KOPT-K1 (cell line): Measurements from ENCODE around the gene COL18A1.
"Not testable (repeated sequence)": the region's sequence is repeated elsewhere in the genome, so short reads cannot be mapped to it uniquely, and the experiment has no call there.

Source experiments
- H3K27ac ChIP-seq: fragments of 200-600 bp; sonication (generic); 2 replicates; pipeline ENCODE4 v1.5.1; 2016; ENCODE audit warnings: antibody characterized with exemption, mild to moderate bottlenecking, low read depth, low read length; ENCODE audit not compliant: poor library complexity, severe bottlenecking
- H3K36me3 ChIP-seq: fragments of 200-600 bp; sonication (generic); 2 replicates; pipeline ENCODE4 v1.5.1; 2017; ENCODE audit warnings: antibody characterized with exemption, mild to moderate bottlenecking, low read length, moderate library complexity; ENCODE audit not compliant: insufficient read depth
- H3K9me3 ChIP-seq: fragments of 200-600 bp; sonication (generic); 2 replicates; pipeline ENCODE4 v1.5.1; 2017; ENCODE audit warnings: antibody characterized with exemption, low read length, mild to moderate bottlenecking; ENCODE audit not compliant: insufficient read depth, poor library complexity, severe bottlenecking

Gene COL18A1

DNA sequence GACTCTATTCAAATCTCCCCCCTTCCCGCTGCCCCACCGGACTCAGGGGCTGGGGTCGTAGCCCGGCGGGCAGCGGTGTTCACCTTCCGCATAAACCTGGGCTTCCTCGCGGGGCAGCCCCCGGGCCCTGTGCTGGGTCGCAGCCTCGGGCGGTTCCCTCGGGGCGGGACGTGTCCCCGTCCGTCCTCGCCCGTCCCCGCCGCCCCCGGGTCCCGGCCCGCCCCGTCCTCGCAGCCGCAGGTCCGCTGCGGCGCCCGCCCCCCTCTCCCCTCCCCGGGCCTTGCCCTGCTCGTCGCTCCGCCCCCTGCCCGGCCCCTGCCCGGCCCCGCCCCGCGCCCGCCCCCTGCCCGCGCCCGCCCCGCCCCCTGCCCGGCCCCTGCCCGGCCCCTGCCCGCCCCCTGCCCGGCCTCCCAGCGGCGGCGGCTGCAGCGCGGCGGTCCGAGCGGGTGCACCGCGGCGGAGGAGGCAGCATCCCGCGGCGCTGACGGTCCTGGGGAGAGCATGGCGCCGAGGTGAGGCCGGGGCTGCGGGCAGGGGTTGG, at the start of gene COL18A1:
COL18A1 (plus strand) TSS at position 436 of the 541 bp plus-strand sequence; CDS start at position 502, 66 bp downstream.
- no peak within 1 kb of the TSS for H3K27ac ChIP-seq
- peaks cover 13% of the 10 kb centered on the region for H3K9me3 ChIP-seq
- no peaks in the 10 kb centered on the region for H3K36me3 ChIP-seq

DNA sequence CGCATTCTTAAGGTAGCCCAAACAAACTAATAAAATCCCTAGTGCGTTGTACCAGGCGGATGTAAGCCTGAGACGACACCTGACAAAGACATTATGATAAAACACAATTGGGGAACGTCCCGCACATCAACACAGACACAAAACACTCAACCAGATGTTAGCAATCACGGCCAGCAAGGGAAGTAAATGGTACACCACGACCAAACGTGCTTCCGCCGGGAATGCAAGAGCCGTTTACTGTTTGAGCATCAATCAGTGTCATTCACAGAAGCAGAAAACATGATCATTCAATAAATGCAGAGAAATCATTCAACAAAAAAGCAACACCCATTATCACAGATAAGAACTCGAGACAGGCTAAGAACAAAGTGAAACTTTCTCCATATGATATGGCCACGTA, 49.4 kb upstream of the COL18A1 start:
- Histone ChIP-seq H3K27ac (no peak overlapping the region), H3K9me3 (no peaks in the 10 kb centered on the region), H3K36me3 (no peaks in the 10 kb centered on the region)

DNA sequence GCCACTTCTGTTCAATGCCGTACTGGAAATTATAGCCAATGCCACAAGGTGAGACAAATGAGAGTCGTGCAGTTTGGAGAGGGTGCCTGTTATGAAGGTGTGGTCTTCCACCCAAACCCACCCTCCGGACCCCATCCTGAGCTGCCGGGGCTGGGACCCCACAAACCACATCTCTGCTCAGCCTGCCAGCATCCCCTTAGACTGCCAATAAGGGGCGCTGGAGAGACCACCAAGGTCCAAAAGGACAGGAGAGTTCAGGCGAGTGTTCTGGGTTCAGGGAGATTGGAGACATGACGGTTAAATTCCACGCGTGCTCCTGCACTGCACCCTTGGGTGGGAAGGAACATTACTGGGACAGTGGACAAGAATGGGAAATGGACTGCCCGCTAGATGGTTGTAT, 48.7 kb upstream of the COL18A1 start:
- Histone ChIP-seq H3K27ac (no peak overlapping the region), H3K36me3 (no peaks in the 10 kb centered on the region)

DNA sequence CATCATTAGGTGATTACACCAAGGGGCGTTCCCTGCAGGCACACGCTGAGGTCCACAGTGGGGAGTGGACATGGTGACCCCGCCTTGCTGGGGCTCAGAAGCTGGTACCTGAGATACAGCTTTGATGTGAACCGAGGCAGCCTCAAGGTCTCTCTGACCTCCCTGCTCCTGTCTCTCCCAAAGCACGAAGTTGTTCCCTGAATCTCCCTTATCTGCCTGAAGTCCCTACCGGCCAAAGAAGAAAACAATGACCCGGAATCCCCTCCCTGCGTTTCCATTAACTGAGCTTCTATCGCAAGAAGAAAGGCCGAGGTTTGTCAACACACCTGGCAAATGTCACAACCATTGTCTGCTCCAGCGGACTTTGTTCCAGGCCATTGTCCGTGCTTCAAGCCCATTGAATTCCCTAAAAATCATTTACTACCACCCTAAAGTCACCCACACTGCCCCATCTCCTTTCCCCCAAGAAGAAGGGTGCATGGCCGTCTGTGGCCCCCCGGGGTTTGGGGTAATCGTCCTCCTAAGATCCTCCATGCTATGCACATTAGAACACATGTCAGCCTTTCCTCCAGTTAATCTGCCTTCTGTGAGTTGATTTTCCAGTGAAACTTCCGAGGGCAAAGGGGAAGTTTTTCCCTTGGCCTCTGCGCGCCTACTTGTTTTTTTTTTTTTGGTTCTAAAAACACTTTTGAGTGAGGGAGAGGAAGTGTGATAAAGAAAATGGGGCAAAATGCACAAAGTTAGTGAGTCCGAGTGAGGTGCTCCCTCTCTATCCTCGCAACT, 48.1 kb upstream of the COL18A1 start:
- no peaks in the 10 kb centered on the region for H3K9me3 ChIP-seq
- no peak overlapping the region for H3K27ac ChIP-seq

More for the DNA sequence above, 48.7 kb upstream of the COL18A1 start:
- no peaks in the 10 kb centered on the region for H3K9me3 ChIP-seq

DNA sequence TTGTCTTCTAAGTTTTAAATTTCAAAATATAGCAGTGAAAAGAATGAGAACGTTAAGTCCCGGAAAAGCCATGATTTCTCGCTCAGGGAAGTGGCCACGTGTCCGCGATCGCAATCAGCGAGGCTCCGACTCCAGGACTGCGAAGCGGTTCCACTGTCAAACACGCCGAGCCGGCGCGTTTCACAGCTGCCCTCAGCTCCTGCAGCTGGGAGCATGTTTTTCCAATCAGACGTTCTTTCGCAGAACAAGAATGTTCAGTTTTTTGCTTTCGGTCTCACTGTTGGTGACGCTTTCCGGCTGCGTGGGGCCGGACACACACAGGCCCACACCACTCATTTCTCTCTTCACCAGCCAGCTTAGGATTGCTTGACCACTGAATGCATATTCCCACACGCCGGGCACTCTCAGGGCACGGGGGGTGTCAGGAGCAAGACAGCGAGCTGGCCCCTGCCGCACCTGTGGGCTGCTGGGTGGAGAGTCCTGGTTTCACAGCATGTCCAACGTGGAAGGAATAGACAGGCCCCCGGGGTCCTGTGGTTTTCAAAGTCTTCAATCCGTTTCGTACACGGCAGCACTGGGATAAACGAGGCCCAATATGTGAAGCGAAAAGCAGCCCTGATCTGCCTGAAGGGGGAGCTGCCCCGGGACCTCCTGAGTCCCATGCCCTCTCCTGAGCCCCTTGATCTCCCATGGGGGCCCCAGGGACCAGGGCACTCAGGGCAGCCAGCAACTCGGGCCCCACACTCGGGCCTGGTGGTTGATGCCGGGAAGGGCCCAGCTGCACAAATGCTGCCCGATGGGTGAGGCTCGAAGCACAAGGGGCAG, 47.3 kb upstream of the COL18A1 start:
- Histone ChIP-seq H3K36me3 (no peaks in the 10 kb centered on the region), H3K27ac (no peak overlapping the region), H3K9me3 (no peaks in the 10 kb centered on the region)

More for the DNA sequence above, 48.1 kb upstream of the COL18A1 start:
- no peaks in the 10 kb centered on the region for H3K36me3 ChIP-seq

DNA sequence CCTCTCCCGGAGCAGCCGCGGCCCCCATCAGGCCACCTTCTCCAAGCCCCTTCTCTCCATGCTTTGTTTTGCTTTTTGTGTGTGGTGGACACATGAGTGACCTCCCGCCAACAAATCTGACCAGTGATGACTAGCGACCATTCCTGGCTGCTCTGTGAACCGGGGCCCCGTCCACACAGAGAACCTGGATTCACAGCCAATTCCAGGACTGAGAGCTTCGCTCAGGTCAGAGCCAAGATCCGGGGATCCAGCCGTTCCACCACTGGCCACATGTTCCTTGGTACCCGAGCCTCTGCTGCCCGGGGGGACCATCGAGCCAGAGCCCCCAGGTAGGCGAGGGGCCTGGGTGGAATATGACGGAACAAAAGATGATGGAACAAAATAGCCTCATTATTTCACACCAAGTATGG, 46.7 kb upstream of the COL18A1 start:
- Histone ChIP-seq H3K9me3 (no peaks in the 10 kb centered on the region), H3K27ac (no peak overlapping the region), H3K36me3 (no peaks in the 10 kb centered on the region)

DNA sequence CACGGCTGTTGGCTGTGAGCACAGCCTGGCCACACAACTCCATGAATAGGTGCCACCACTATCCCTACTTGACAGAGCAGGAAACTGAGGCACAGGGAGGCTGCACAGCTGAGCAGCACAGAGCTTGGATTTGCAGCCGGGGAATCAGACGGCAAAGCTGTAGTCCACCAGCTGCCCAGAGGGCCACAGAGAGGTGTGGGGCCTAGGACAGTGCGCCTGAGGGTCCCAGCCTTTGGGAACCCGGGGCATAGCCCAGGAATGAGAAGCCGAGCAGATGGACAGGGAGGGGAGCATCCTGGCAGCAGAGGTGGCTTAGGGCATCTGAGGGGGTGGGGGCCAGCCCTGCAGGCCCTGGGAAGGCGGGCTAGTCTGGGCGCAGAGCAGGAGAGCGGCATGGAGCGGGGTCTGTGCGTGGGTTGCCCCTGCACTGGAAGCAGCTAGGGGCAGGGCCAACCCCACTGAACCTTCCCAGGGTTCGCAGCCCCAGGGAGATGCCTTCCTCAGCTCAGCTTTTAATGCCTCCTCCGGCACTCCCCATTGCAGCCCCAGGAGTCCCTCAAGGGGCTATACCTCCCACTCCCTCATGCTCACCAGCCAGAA, 46.2 kb upstream of the COL18A1 start:
- no peaks in the 10 kb centered on the region for H3K36me3 ChIP-seq
- no peak overlapping the region for H3K27ac ChIP-seq
- no peaks in the 10 kb centered on the region for H3K9me3 ChIP-seq

DNA sequence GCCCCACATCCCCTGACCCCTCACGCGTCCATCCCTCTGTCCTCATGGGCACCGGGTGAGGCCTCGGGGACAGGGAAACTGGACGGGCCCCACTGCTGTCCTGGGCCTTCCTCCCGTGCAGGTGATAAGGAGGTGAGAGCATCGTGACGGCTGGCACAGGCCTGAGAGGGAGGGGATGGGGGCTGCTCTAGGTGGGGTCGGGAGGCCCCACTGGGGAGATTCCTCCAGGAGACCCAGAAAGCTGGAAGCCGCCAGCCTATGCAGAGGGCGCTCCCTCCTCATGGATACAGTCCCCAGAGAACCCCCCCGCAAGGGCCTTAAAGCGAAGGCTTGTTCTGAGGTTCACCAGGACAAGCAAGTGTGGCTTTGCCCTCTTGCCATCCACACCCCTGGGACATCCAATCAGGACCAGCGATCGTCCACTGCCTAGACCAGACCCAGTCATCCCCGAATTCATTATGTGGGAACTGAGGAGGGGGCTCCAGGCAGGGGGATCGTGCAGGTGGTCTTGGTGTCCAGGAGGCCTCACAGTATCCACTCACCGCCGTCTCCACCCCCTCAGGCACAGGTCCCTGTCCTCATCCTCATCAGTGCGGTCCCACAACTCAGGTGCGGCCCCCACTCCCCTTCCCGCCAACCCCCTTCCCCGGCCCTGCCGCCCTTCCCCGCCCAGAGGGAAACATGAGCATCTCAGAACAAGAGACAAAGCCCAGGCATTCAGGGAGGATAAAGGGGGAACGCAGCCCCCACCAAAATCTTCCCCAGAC, 45.3 kb upstream of the COL18A1 start:
- H3K27ac ChIP-seq: no peak overlapping the region
- no peaks in the 10 kb centered on the region for H3K36me3 ChIP-seq
- no peaks in the 10 kb centered on the region for H3K9me3 ChIP-seq

DNA sequence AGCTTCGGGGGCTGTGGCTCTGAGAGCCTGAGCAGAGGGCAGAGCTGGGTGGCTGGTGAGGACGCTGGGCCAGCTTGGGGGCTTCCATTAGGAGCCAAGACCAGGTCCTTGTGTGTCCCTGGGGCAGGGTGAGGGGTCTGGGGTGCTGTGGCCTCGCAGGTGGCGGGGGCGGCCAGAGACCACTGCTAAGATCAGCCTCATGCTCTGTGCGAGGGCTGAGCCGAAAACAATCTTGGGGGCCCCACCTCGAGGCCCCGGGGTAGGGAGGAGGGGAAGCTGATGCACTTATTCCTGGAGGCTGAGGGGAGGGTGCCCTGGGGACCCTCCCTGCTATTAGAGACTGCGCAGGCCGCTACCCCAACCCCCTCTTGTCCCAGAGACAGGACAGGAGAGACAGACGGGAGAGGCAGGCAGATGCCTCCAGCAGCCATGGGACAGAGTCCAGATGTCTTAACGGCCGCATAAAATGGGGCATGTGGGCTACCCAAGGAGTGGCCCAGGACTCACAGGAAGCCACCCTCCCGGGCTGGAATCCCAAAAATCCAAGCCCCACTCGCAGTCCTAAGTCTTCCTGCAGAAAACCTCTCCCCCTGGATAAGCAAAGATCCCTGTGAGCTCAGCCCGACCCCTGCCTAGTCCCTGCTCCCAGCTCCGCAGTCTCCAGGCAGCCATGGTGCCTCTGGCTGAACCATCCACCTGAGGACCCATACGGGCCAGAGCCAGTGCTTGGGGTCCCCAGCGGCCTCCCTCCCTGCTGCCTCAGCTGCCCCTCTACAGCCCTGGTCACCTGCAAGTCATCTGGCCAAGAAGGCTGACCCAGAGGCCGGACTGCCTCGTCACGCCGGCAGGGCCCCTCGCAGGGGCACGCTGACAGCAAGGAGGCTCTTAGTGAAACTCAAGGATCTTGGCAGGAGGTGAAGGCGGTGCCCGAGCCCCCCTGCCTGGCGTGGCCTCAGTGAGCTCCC, 43.6 kb upstream of the COL18A1 start:
- no peak overlapping the region for H3K27ac ChIP-seq
- no peaks in the 10 kb centered on the region for H3K36me3 ChIP-seq

DNA sequence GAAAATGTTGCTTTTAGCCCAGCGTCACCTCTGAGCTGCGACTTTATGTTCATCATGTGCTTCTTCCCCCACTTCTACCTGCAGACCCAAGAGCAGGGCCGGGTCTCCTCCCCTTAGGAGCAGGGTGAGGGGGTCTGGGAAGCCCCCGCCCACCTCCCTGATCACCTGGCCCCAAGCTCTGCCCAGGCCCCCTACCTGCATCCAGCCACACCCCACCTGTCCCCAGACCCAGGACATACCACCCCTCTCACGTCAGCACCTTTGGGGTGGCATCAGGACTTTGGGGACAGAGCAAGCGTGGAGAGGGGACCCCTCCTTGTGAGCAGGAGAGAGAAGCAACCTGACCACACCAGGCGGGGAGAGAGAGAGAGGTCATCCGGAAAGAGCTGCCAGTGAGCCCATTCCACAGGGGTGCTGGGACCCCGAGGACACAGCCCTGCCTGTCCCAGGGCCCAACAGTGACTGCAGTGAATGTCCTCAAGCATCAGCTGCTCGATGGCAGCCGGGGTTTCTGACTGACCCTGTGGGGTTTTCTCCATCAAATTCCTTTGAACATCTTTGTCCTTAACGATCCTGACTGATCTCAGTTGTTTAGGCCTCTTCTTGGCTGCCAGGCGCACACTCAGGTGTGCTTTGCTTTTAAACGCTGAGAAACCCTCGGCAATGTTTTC, 42.8 kb upstream of the COL18A1 start:
- Histone ChIP-seq H3K36me3 (no peaks in the 10 kb centered on the region), H3K9me3 (no peaks in the 10 kb centered on the region), H3K27ac (no peak overlapping the region)

More for the DNA sequence above, 43.6 kb upstream of the COL18A1 start:
- no peaks in the 10 kb centered on the region for H3K9me3 ChIP-seq

DNA sequence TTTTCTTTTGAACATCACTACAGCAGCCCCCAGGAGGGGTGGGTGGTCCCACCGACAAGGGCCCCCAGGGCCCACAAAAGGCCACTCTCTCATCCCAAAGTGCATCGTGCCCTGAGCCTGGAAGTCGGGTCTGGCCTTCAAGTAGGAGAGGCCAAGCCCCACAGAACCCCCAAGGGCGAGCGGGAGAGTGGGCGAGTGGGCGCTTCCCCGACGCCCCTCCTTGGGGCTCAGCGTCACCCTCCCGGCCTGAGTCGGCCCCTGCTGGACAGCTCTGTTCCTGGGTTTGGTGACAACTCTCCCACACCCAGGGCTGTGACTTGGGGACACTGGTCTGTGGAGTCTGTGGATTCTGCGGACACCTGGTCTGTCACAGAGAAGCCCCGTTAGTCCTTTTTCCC, 42.2 kb upstream of the COL18A1 start:
- no peaks in the 10 kb centered on the region for H3K9me3 ChIP-seq
- no peaks in the 10 kb centered on the region for H3K36me3 ChIP-seq
- H3K27ac ChIP-seq: no peak overlapping the region

DNA sequence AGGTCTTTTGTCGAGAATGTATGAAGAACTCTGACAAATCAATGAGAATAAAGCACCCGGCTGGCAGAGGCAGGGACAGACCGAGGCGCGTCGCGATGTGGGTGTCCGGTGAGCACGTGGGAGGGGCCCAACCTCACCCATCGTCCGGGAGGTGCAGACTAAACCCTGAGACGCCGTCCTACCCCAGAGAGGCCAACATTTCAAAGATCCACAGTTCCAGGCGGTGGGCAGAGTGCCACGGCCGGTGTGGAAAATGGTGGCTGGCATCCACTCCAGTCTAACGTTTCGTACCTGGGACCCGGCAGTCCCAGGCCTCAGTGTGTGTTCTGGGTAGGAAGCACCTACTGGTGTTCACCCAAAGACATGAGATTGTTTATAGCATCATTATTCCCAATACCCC, 41.7 kb upstream of the COL18A1 start:
- H3K9me3 ChIP-seq, H3K36me3 ChIP-seq, H3K27ac ChIP-seq: not testable (repeated sequence)

DNA sequence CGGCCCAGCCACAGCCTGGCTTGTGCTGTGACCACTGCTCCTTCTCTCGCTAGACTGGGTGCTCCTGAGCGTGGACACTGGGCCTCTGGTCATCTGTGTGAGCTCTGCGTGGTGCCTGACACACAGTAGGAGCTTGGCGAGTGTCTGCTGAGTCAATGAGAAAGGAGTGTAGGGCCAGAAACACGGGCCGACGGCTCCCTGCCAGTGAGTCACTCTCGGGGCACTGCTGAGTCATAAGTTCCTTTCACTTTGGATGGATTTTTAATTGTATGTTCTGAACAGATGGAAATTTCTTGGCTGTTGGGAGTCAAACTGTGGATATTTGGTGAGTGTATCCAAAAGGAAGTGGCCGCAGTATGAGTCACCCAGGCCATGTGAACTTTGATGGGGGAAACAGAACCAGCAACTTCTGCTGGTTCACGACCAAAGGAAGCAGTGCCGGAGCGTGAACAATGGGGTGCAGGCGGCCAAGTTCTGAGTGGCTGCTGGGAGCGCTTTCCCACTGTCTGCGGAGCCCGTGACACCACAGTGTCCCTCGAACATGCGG, 41.0 kb upstream of the COL18A1 start:
- no peaks in the 10 kb centered on the region for H3K36me3 ChIP-seq
- no peak overlapping the region for H3K27ac ChIP-seq
- H3K9me3 ChIP-seq: no peaks in the 10 kb centered on the region
